A549 (cell line): ENCODE measurements around the gene DOCK1. TPM values are rescaled to one million over a fixed set of nuclear protein-coding genes. Genes with fewer than 3 reads are reported as not detected.

Source experiments
- ATAC-seq, 2 experiments: fragments of 200-7000 bp in 1 of 2; fragments of >200 bp in 1 of 2; cut with Nextera tagmentation in 1 of 2; cut with Tn5 transposase in 1 of 2; 3 replicates each; pipeline versions ENCODE4 v1.8.0 to v1.9.1; 2018 to 2020; ENCODE audit warnings: mild to moderate bottlenecking in 1 of 2, moderate library complexity in 1 of 2
- CTCF ChIA-PET: fragments of 300-600 bp; sonication (Branson Sonifier 250); formaldehyde crosslinking; extraction: SDS; loops from one replicate; lab custom pipeline; 2021; ENCODE audit warnings: antibody characterized with exemption, inconsistent platforms; lab: Yijun Ruan, JAX
- POLR2A ChIA-PET: fragments of 350-600 bp; formaldehyde crosslinking; extraction: SDS; loops from one replicate; lab custom pipeline; 2021; ENCODE audit warnings: antibody characterized with exemption, inconsistent platforms; lab: Yijun Ruan, JAX
- DNase-seq, 2 experiments: peaks; one replicate each; pipeline versions ENCODE4 v3.0.0 to v3.0.0-alpha.2; 2011 to 2016; ENCODE audit warnings: low read depth in 1 of 2, low spot score in 1 of 2
- FAIRE-seq: peaks from 2 replicates; lab custom pipeline; 2011; peaks lifted over from hg19 to GRCh38; lab: Jason Lieb, UNC
- H3K27ac ChIP-seq, 2 experiments: fragments of >200 bp; sonication (Bioruptor Twin); formaldehyde crosslinking; 3 replicates each; pipeline ENCODE4 v1.5.1; 2016 to 2017
- H3K4me1 ChIP-seq: fragments of >200 bp; sonication (Bioruptor Twin); formaldehyde crosslinking; 3 replicates; pipeline ENCODE4 v1.6.1; 2016
- H3K4me2 ChIP-seq: fragments of >200 bp; sonication (Bioruptor Twin); formaldehyde crosslinking; 3 replicates; pipeline ENCODE4 v1.6.1; 2016
- H3K4me3 ChIP-seq: fragments of >200 bp; sonication (Bioruptor Twin); formaldehyde crosslinking; 3 replicates; pipeline ENCODE4 v1.5.1; 2016
- H3K9me3 ChIP-seq: fragments of >200 bp; sonication (Bioruptor Twin); formaldehyde crosslinking; 3 replicates; pipeline ENCODE4 v1.6.1; 2016
- CBX2 ChIP-seq: fragments of 200-600 bp; sonication (generic); IDR thresholded peaks from 2 replicates; pipeline ENCODE4 v1.6.1; 2016; ENCODE audit warnings: low read depth, mild to moderate bottlenecking, borderline replicate concordance
- HDAC2 ChIP-seq: fragments of 200-600 bp; sonication (generic); IDR thresholded peaks from 2 replicates; pipeline ENCODE4 v1.6.1; 2016
- HOXA7 ChIP-seq: fragments of 250-450 bp; sonication (Bioruptor Pico); IDR thresholded peaks from 2 replicates; pipeline ENCODE4 v1.5.0; 2020; ENCODE audit warnings: mild to moderate bottlenecking, moderate library complexity
- JUN ChIP-seq, 2 experiments: fragments of >200 bp; sonication (Bioruptor Twin); formaldehyde crosslinking; IDR thresholded peaks; 2 replicates in 1 of 2; 3 replicates in 1 of 2; pipeline ENCODE4 v1.6.1; 2016 to 2017
- KDM5A ChIP-seq: fragments of 200-600 bp; sonication (generic); IDR thresholded peaks from 2 replicates; pipeline ENCODE4 v1.6.1; 2016; ENCODE audit warnings: antibody characterized with exemption, mild to moderate bottlenecking
- MAZ ChIP-seq: fragments of 150-350 bp; IDR thresholded peaks from 2 replicates; pipeline ENCODE4 v1.6.1; 2014; ENCODE audit warnings: antibody characterized with exemption, low read depth, low read length, borderline replicate concordance
- NPAS2 ChIP-seq: fragments of 250-450 bp; sonication (Bioruptor Pico); IDR thresholded peaks from 2 replicates; pipeline ENCODE4 v1.8.0; 2022; ENCODE audit warnings: mild to moderate bottlenecking, moderate library complexity, borderline replicate concordance
- RAD21 ChIP-seq, 2 experiments: fragments of >200 bp in 1 of 2; sonication (Bioruptor Twin) in 1 of 2; formaldehyde crosslinking in 1 of 2; IDR thresholded peaks in 1 of 2; conservative IDR thresholded peaks in 1 of 2; 2 replicates in 1 of 2; 3 replicates in 1 of 2; pipeline ENCODE4 v1.6.1; 2012 to 2018; ENCODE audit warnings: inconsistent platforms in 1 of 2
- RARB ChIP-seq: fragments of 250-450 bp; sonication (Bioruptor Pico); IDR thresholded peaks from 2 replicates; pipeline ENCODE4 v1.8.0; 2021; ENCODE audit warnings: mild to moderate bottlenecking, moderate library complexity
- REST ChIP-seq: fragments of 200-600 bp; sonication (generic); IDR thresholded peaks from 2 replicates; pipeline ENCODE4 v1.6.1; 2016; ENCODE audit warnings: antibody characterized with exemption, mild to moderate bottlenecking, moderate library complexity
- SMC3 ChIP-seq: fragments of >200 bp; sonication (Bioruptor Twin); formaldehyde crosslinking; IDR thresholded peaks from 3 replicates; pipeline ENCODE4 v1.6.1; 2018; ENCODE audit warnings: inconsistent platforms
- SREBF2 ChIP-seq: fragments of 450-650 bp; IDR thresholded peaks from 2 replicates; pipeline ENCODE4 v1.6.1; 2014; ENCODE audit warnings: mild to moderate bottlenecking, moderate library complexity
- TFCP2L1 ChIP-seq: fragments of 250-450 bp; sonication (Bioruptor Pico); IDR thresholded peaks from 2 replicates; pipeline ENCODE4 v1.5.0; 2021; ENCODE audit warnings: mild to moderate bottlenecking
- ZC3H11A ChIP-seq: fragments of 450-650 bp; IDR thresholded peaks from 2 replicates; pipeline ENCODE4 v1.6.1; 2014; ENCODE audit warnings: antibody characterized with exemption, mild to moderate bottlenecking
- ZFP36 ChIP-seq: fragments of 450-650 bp; IDR thresholded peaks from 2 replicates; pipeline ENCODE4 v1.6.1; 2014; ENCODE audit warnings: borderline replicate concordance; ENCODE audit not compliant: partially characterized antibody
- ZNF302 ChIP-seq: fragments of 250-450 bp; sonication (Bioruptor Pico); IDR thresholded peaks from 2 replicates; pipeline ENCODE4 v1.9.0; 2021; ENCODE audit warnings: inconsistent platforms, mild to moderate bottlenecking, moderate library complexity
- ZSCAN20 ChIP-seq: fragments of 250-450 bp; sonication (Bioruptor Pico); IDR thresholded peaks from 2 replicates; pipeline ENCODE4 v1.8.0; 2022; ENCODE audit warnings: mild to moderate bottlenecking, moderate library complexity
- WGBS: methylation state at CpG from one replicate; pipeline ENCODE4 v1.1.6; 2017; ENCODE audit errors: missing lambda C conversion rate; 5-methylcytosine and 5-hydroxymethylcytosine counted together
- polyA plus RNA-seq, 4 experiments: library from polyadenylated mRNA; depleted of rRNA in 3 of 4; stranded (reverse); fragments of >200 nt; fragmentation: RNase III in 1 of 4; extraction: RNeasy Plus Mini Kit Qiagen cat#74134 plus additional on column Dnase treatment in 1 of 4; gene quantifications; 2 replicates in 3 of 4; 3 replicates in 1 of 4; pipeline ENCODE4 v1.2.3, GENCODE V29; 2011 to 2017
- TF ChIP-seq, protein P1 (sequence below): fragments of >200 bp; sonication (Bioruptor Twin); formaldehyde crosslinking; IDR thresholded peaks from 3 replicates; pipeline ENCODE4 v1.6.1; 2016
- TF ChIP-seq, protein P2 (sequence below): fragments of >200 bp; sonication (Bioruptor Twin); formaldehyde crosslinking; IDR thresholded peaks from 3 replicates; pipeline ENCODE4 v1.5.1; 2016
- TF ChIP-seq, protein P3 (sequence below): fragments of 150-350 bp; IDR thresholded peaks from 2 replicates; pipeline ENCODE4 v1.6.1; 2014; ENCODE audit warnings: low read depth, mild to moderate bottlenecking, low read length

The DOCK1 gene
- polyA plus RNA-seq, 2 of the 4 experiments (the other 2 are of a cell fraction), result 22.6 to 28.2 TPM

DNA sequence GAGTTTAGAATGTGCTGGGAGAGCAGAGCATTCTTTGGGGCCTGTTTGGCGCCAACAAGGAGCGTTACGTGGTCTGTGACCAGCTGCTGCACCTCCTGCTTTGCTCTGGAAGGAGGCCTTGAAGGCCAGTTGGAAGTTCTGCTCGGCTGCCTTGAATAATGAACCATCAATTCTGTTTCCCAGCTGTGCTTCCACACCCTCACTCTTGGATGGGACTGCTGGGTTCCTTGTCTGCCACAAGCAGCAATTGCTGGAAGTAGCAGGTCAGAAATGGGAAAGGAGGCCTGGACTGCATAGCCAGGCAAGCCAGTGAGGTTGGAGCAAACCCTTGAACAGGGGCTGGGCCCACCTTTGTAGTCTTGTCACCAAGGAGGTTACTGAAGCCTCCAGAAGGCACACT lies 377.8 kb downstream of the DOCK1 start (continued):
- TF ChIP-seq, protein P1, sequence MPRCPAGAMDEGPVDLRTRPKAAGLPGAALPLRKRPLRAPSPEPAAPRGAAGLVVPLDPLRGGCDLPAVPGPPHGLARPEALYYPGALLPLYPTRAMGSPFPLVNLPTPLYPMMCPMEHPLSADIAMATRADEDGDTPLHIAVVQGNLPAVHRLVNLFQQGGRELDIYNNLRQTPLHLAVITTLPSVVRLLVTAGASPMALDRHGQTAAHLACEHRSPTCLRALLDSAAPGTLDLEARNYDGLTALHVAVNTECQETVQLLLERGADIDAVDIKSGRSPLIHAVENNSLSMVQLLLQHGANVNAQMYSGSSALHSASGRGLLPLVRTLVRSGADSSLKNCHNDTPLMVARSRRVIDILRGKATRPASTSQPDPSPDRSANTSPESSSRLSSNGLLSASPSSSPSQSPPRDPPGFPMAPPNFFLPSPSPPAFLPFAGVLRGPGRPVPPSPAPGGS, result no peak
- no peak for TF ChIP-seq REST
- no peak for TF ChIP-seq KDM5A
- TF ChIP-seq ZC3H11A, result no peak

DNA sequence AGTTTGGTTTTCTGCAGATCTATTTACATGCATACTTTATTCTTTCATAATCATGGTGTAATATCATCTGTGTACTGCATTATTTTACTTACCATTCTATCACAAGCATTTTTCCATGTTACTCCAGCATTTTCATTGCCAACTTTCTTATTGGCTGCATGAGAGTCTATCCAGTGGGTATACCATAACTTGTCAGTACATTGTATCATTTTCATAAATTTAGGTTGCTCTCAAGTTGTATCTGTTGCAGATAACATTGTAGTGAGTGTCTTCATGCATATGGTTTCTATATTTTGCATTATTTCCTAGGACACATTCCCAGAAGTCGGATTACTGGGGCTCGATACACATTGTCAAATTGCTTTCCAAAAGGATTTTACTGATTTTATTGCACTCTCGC lies 378.3 kb downstream of the DOCK1 start:
- TF ChIP-seq SMC3 (no peak), HOXA7 (CRISPR knock-in tag) (no peak), TFCP2L1 (CRISPR knock-in tag) (no peak), ZSCAN20 (no peak), RARB (CRISPR knock-in tag) (no peak), CBX2 (no peak), NPAS2 (CRISPR knock-in tag) (no peak), REST (no peak), SREBF2 (no peak), HDAC2 (no peak), MAZ (no peak), ZFP36 (no peak), JUN (IDR thresholded peaks at IDR 0.05) (no peak), RAD21 (conservative IDR thresholded peaks at IDR 0.05 in 1 of 2, IDR thresholded peaks at IDR 0.05 in 1 of 2) (no peak), ZNF302 (CRISPR knock-in tag) (no peak), ZC3H11A (no peak)
- TF ChIP-seq, protein P2, sequence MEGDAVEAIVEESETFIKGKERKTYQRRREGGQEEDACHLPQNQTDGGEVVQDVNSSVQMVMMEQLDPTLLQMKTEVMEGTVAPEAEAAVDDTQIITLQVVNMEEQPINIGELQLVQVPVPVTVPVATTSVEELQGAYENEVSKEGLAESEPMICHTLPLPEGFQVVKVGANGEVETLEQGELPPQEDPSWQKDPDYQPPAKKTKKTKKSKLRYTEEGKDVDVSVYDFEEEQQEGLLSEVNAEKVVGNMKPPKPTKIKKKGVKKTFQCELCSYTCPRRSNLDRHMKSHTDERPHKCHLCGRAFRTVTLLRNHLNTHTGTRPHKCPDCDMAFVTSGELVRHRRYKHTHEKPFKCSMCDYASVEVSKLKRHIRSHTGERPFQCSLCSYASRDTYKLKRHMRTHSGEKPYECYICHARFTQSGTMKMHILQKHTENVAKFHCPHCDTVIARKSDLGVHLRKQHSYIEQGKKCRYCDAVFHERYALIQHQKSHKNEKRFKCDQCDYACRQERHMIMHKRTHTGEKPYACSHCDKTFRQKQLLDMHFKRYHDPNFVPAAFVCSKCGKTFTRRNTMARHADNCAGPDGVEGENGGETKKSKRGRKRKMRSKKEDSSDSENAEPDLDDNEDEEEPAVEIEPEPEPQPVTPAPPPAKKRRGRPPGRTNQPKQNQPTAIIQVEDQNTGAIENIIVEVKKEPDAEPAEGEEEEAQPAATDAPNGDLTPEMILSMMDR, result no peak
- TF ChIP-seq, protein P3, sequence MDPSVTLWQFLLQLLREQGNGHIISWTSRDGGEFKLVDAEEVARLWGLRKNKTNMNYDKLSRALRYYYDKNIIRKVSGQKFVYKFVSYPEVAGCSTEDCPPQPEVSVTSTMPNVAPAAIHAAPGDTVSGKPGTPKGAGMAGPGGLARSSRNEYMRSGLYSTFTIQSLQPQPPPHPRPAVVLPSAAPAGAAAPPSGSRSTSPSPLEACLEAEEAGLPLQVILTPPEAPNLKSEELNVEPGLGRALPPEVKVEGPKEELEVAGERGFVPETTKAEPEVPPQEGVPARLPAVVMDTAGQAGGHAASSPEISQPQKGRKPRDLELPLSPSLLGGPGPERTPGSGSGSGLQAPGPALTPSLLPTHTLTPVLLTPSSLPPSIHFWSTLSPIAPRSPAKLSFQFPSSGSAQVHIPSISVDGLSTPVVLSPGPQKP, result no peak
- Histone ChIP-seq H3K4me1 (peaks cover 12% of the 10 kb centered on the region), H3K4me2 (no peak overlapping the region), H3K4me3 (no peak overlapping the region), H3K9me3 (peaks cover 9% of the 10 kb centered on the region; the same call in 2 of the 3 replicates), H3K27ac (no peak overlapping the region)
- ATAC-seq (no peak), DNase-seq (no peak), FAIRE-seq (no peak)
- 91% methylated on average over 3 of the region's 3 CpGs for WGBS
- CTCF ChIA-PET, result no interaction called here
- POLR2A ChIA-PET, result no interaction called here
